ENCODE results near the gene NFE2. TPM values are rescaled to one million over a fixed set of nuclear protein-coding genes. Genes with fewer than 3 reads are reported as not detected.

The NFE2 gene
- total RNA-seq, 3 donors from 2014 or later, result 0.25 to 0.31 TPM; not detected in 1

GRCh38 chr12:54280468-54281260, 20.2 kb downstream of the NFE2 start, which contains the start of gene HNRNPA1:
TSS of gene HNRNPA1 (plus strand) at chr12:54280726. CDS start at chr12:54280808, 82 bp downstream.
- peak; percentile 88 for ATAC-seq
- TF ChIP-seq, protein P1, sequence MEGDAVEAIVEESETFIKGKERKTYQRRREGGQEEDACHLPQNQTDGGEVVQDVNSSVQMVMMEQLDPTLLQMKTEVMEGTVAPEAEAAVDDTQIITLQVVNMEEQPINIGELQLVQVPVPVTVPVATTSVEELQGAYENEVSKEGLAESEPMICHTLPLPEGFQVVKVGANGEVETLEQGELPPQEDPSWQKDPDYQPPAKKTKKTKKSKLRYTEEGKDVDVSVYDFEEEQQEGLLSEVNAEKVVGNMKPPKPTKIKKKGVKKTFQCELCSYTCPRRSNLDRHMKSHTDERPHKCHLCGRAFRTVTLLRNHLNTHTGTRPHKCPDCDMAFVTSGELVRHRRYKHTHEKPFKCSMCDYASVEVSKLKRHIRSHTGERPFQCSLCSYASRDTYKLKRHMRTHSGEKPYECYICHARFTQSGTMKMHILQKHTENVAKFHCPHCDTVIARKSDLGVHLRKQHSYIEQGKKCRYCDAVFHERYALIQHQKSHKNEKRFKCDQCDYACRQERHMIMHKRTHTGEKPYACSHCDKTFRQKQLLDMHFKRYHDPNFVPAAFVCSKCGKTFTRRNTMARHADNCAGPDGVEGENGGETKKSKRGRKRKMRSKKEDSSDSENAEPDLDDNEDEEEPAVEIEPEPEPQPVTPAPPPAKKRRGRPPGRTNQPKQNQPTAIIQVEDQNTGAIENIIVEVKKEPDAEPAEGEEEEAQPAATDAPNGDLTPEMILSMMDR (IDR thresholded peaks at IDR 0.05), result no peak
- Histone ChIP-seq H3K4me1 (ENCODE audit: low read depth) (peaks cover 54% of the 10 kb centered on the region), H3K36me3 (ENCODE audit: low read depth) (peaks cover 3% of the 10 kb centered on the region), H3K4me3 (peak within 1 kb of the TSS; percentile 63), H3K9me3 (no peaks in the 10 kb centered on the region)
- intact Hi-C loops (cut with DNase I, micrococcal nuclease), result no loop called here
- peak; percentile 92 to 97 (median 94) for DNase-seq

GRCh38 chr12:54279632-54280467, 21.0 kb downstream of the NFE2 start, which contains the start of gene CBX5:
TSS of gene CBX5 (minus strand) at chr12:54280122. CDS start at chr12:54257650, 22,472 bp downstream.
- DNase-seq (peak; percentile 99), ATAC-seq (peak; percentile 81)
- Histone ChIP-seq H3K36me3 (ENCODE audit: low read depth) (peaks cover 3% of the 10 kb centered on the region), H3K4me3 (peak within 1 kb of the TSS; percentile 63), H3K9me3 (no peaks in the 10 kb centered on the region), H3K4me1 (ENCODE audit: low read depth) (peaks cover 47% of the 10 kb centered on the region)
- intact Hi-C loops (cut with DNase I, micrococcal nuclease), result no loop called here
- TF ChIP-seq, protein P1 (IDR thresholded peaks at IDR 0.05), result peak; percentile 9

- Histone ChIP-seq H3K4me3 (peak overlapping the region; percentile 27), H3K36me3 (ENCODE audit: low read depth) (peaks cover 3% of the 10 kb centered on the region), H3K4me1 (ENCODE audit: low read depth) (peaks cover 45% of the 10 kb centered on the region), H3K9me3 (no peaks in the 10 kb centered on the region)
- intact Hi-C loops (cut with DNase I, micrococcal nuclease), result no loop called here
- no peak for DNase-seq
- TF ChIP-seq, protein P1 (IDR thresholded peaks at IDR 0.05), result no peak
- no peak for ATAC-seq
These were observed 21.6 kb downstream of the NFE2 start for GRCh38 chr12:54279227-54279631.

- Histone ChIP-seq H3K9me3 (no peaks in the 10 kb centered on the region), H3K4me1 (ENCODE audit: low read depth) (peaks cover 31% of the 10 kb centered on the region), H3K4me3 (no peak overlapping the region), H3K36me3 (ENCODE audit: low read depth) (peaks cover 3% of the 10 kb centered on the region)
- TF ChIP-seq, protein P1 (IDR thresholded peaks at IDR 0.05), result no peak
- intact Hi-C loops (cut with DNase I, micrococcal nuclease), result no loop called here
- no peak for ATAC-seq
- DNase-seq, result no peak
These were observed 23.0 kb downstream of the NFE2 start for GRCh38 chr12:54277823-54278276.

GRCh38 chr12:54276368-54276767, 24.4 kb downstream of the NFE2 start:
- Histone ChIP-seq H3K4me1 (ENCODE audit: low read depth) (peaks cover 16% of the 10 kb centered on the region), H3K4me3 (no peak overlapping the region), H3K36me3 (ENCODE audit: low read depth) (peaks cover 3% of the 10 kb centered on the region), H3K9me3 (no peaks in the 10 kb centered on the region)
- TF ChIP-seq, protein P1 (IDR thresholded peaks at IDR 0.05), result no peak
- no peak for DNase-seq
- ATAC-seq, result no peak
- intact Hi-C loops (cut with DNase I, micrococcal nuclease), result no loop called here
